Fibroblast of lung (primary cell): Measurements from ENCODE around the gene N4BP2. TPM values are rescaled to one million over a fixed set of nuclear protein-coding genes. Genes with fewer than 3 reads are reported as not detected.
A peak's percentile ranks its signal among the peaks of the same experiment; 100 is the strongest.

ENCODE experiments used
- DNase-seq, 2 donors: peaks; one replicate each; pipeline versions ENCODE4 v3.0.0 to v3.0.0-alpha.2; 2010; ENCODE audit warnings: low read depth in 2 of 2
- H2AFZ ChIP-seq: 2 replicates; pipeline ENCODE4 v1.5.1; 2012; ENCODE audit warnings: low read length, control low read depth, inconsistent platforms
- H3K27ac ChIP-seq: 2 replicates; pipeline ENCODE4 v1.5.1; 2011; ENCODE audit warnings: low read length, control low read depth; ENCODE audit not compliant: insufficient read depth
- H3K27me3 ChIP-seq: 2 replicates; pipeline ENCODE4 v1.5.1; 2011; ENCODE audit warnings: mild to moderate bottlenecking, low read length; ENCODE audit not compliant: control insufficient read depth, insufficient read depth
- H3K36me3 ChIP-seq: 2 replicates; pipeline ENCODE4 v1.5.1; 2011; ENCODE audit warnings: low read length; ENCODE audit not compliant: control insufficient read depth, insufficient read depth
- H3K4me1 ChIP-seq: 2 replicates; pipeline ENCODE4 v1.5.1; 2011; ENCODE audit warnings: low read length; ENCODE audit not compliant: control insufficient read depth, insufficient read depth; ENCODE audit errors: extremely low read depth
- H3K4me2 ChIP-seq: 2 replicates; pipeline ENCODE4 v1.5.1; 2011; ENCODE audit warnings: low read length, control low read depth; ENCODE audit not compliant: insufficient read depth; ENCODE audit errors: extremely low read depth
- H3K4me3 ChIP-seq, 4 experiments: fragments of 200-600 bp in 1 of 4; sonication (generic) in 1 of 4; replicated peaks in 1 of 4; 2 replicates each; pipeline ENCODE4 v1.5.1; 2011 to 2016; ENCODE audit warnings: low read length in 4 of 4, low read depth in 3 of 4, mild to moderate bottlenecking in 3 of 4, control low read depth in 2 of 4, inconsistent platforms in 1 of 4, mixed read lengths in 1 of 4; ENCODE audit not compliant: insufficient read depth in 1 of 4; ENCODE audit errors: control extremely low read depth in 1 of 4
- H3K79me2 ChIP-seq: 2 replicates; pipeline ENCODE4 v1.5.1; 2012; ENCODE audit warnings: mild to moderate bottlenecking, low read length, inconsistent platforms; ENCODE audit not compliant: control insufficient read depth, insufficient read depth
- H3K9ac ChIP-seq: 2 replicates; pipeline ENCODE4 v1.5.1; 2011; ENCODE audit warnings: mild to moderate bottlenecking, low read length, control low read depth; ENCODE audit not compliant: insufficient read depth
- H3K9me3 ChIP-seq: 2 replicates; pipeline ENCODE4 v1.5.1; 2012; ENCODE audit warnings: low read depth, low read length; ENCODE audit not compliant: control insufficient read depth, insufficient read depth
- H4K20me1 ChIP-seq: 2 replicates; pipeline ENCODE4 v1.5.1; 2011; ENCODE audit warnings: low read length; ENCODE audit not compliant: control insufficient read depth, insufficient read depth; ENCODE audit errors: extremely low read depth
- EZH2 ChIP-seq: IDR thresholded peaks from 2 replicates; pipeline ENCODE4 v1.5.1; 2012; ENCODE audit warnings: low read length, control low read depth, mild to moderate bottlenecking; ENCODE audit errors: missing control alignments
- polyA plus RNA-seq, 2 donors: library from polyadenylated mRNA; depleted of rRNA in 1 of 2; stranded (reverse) in 1 of 2; unstranded in 1 of 2; fragments of >200 nt; gene quantifications; 2 replicates each; pipeline ENCODE4 v1.2.1, GENCODE V29; 2011 to 2012; ENCODE audit warnings: missing spikeins in 1 of 2
- total RNA-seq: library from RNA; depleted of rRNA; stranded (reverse); fragments of >200 nt; gene quantifications from 2 replicates; pipeline ENCODE4 v1.2.1, GENCODE V29; 2014
- TF ChIP-seq, protein P1 (sequence below), 2 donors: IDR thresholded peaks in 1 of 2; conservative IDR thresholded peaks in 1 of 2; 1 replicate in 1 of 2; 2 replicates in 1 of 2; pipeline ENCODE4 v1.5.1; 2011 to 2012; ENCODE audit warnings: low read length in 2 of 2, control low read depth in 1 of 2, inconsistent platforms in 1 of 2, low read depth in 1 of 2, mild to moderate bottlenecking in 1 of 2

The N4BP2 gene
- total and polyA plus RNA-seq, 2 donors (not counting 1 experiment from before 2014, with no cell fraction given) = 3.0 to 5.3 TPM

DNA sequence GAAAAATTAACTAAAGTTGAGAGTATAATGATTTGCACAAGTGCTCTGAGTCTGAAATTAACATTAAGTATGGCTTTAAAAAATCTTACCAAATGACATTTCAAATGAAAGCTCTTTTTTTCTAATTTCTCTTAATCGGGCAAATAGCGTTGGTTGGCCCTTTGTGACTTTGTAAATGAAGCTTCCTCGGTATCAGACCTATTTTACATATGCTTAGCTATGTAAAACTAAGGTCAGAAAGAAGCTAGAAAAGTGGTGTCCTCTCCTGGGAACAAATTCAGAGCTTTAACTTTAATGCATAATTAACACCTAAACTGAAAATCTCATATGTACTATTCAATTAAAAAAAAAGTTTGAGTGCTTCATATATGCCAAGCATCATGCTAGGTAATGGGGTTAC lies 62.7 kb downstream of the N4BP2 start:
- Histone ChIP-seq H3K27me3 (no peaks in the 10 kb centered on the region), H4K20me1 (no peaks in the 10 kb centered on the region), H3K9me3 (no peaks in the 10 kb centered on the region), H3K4me2 (no peak overlapping the region), H3K4me3 (no peak overlapping the region), H3K9ac (no peak overlapping the region), H3K79me2 (no peaks in the 10 kb centered on the region), H2AFZ (no peak overlapping the region), H3K27ac (no peak overlapping the region), H3K4me1 (no peaks in the 10 kb centered on the region), H3K36me3 (no peaks in the 10 kb centered on the region)
- TF ChIP-seq, protein P1, sequence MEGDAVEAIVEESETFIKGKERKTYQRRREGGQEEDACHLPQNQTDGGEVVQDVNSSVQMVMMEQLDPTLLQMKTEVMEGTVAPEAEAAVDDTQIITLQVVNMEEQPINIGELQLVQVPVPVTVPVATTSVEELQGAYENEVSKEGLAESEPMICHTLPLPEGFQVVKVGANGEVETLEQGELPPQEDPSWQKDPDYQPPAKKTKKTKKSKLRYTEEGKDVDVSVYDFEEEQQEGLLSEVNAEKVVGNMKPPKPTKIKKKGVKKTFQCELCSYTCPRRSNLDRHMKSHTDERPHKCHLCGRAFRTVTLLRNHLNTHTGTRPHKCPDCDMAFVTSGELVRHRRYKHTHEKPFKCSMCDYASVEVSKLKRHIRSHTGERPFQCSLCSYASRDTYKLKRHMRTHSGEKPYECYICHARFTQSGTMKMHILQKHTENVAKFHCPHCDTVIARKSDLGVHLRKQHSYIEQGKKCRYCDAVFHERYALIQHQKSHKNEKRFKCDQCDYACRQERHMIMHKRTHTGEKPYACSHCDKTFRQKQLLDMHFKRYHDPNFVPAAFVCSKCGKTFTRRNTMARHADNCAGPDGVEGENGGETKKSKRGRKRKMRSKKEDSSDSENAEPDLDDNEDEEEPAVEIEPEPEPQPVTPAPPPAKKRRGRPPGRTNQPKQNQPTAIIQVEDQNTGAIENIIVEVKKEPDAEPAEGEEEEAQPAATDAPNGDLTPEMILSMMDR (conservative IDR thresholded peaks at IDR 0.05 in 1 of 2, IDR thresholded peaks at IDR 0.05 in 1 of 2; ENCODE audit: low read depth in 1 of 2, low read length in 2 of 2) = no peak
- no peak for TF ChIP-seq EZH2
- no peak for DNase-seq

DNA sequence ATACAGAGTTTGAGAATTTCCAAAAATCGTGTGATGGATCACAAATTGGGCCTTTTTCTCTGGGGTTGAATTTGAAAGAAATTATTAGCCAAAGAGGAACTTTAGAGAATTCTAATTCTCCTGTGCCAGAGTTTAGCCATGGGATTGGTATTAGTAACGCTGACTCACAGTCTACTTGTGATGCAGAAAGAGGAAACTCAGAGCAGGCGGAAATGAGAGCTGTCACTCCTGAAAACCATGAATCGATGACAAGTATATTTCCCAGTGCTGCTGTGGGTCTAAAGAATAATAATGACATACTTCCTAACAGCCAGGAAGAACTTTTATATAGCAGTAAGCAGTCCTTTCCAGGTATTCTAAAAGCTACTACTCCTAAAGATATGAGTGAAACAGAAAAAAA lies 64.9 kb downstream of the N4BP2 start:
- Histone ChIP-seq H3K27me3 (no peaks in the 10 kb centered on the region), H3K4me1 (no peaks in the 10 kb centered on the region), H3K4me3 (no peak overlapping the region), H2AFZ (no peak overlapping the region), H3K79me2 (no peaks in the 10 kb centered on the region), H3K9me3 (no peaks in the 10 kb centered on the region), H3K4me2 (no peak overlapping the region), H3K27ac (no peak overlapping the region), H3K36me3 (no peaks in the 10 kb centered on the region), H3K9ac (no peak overlapping the region), H4K20me1 (no peaks in the 10 kb centered on the region)
- TF ChIP-seq, protein P1 (conservative IDR thresholded peaks at IDR 0.05 in 1 of 2, IDR thresholded peaks at IDR 0.05 in 1 of 2; ENCODE audit: low read depth in 1 of 2, low read length in 2 of 2) = no peak
- no peak for TF ChIP-seq EZH2
- peak; percentile 63 to 89 for DNase-seq

GRCh38 chr4:40122941-40123340 lies 66.3 kb downstream of the N4BP2 start:
- no peak overlapping the region for H2AFZ ChIP-seq
- no peak overlapping the region for H3K9ac ChIP-seq
- TF ChIP-seq EZH2 = no peak
- TF ChIP-seq, protein P1 (conservative IDR thresholded peaks at IDR 0.05 in 1 of 2, IDR thresholded peaks at IDR 0.05 in 1 of 2; ENCODE audit: low read depth in 1 of 2, low read length in 2 of 2) = no peak
- no peaks in the 10 kb centered on the region for H3K79me2 ChIP-seq
- no peaks in the 10 kb centered on the region for H3K4me1 ChIP-seq
- H3K4me2 ChIP-seq = no peak overlapping the region
- no peak for DNase-seq
- no peaks in the 10 kb centered on the region for H3K9me3 ChIP-seq
- no peaks in the 10 kb centered on the region for H3K36me3 ChIP-seq
- no peaks in the 10 kb centered on the region for H4K20me1 ChIP-seq
- no peak overlapping the region for H3K4me3 ChIP-seq
- no peak overlapping the region for H3K27ac ChIP-seq
- H3K27me3 ChIP-seq = no peaks in the 10 kb centered on the region
